Ovary (tissue), 9 donors: ENCODE results near the gene RASA4B. TPM values are rescaled to one million over a fixed set of nuclear protein-coding genes. Genes with fewer than 3 reads are reported as not detected.
A peak's percentile ranks its signal among the peaks of the same experiment; 100 is the strongest.
"Not testable (repeated sequence)": the region's sequence is repeated elsewhere in the genome, so short reads cannot be mapped to it uniquely, and the experiment has no call there.

Experiments
- DNase-seq, 5 donors: peaks; one replicate each; pipeline ENCODE4 v3.0.0-alpha.2; 2019 to 2020
- H3K27ac ChIP-seq, 2 donors: fragments of 200-600 bp; one replicate each; pipeline versions ENCODE4 v1.5.1 to v1.8.0; 2019 to 2022
- H3K27me3 ChIP-seq: fragments of 200-600 bp; one replicate; pipeline ENCODE4 v1.8.0; 2022
- H3K36me3 ChIP-seq: fragments of 200-600 bp; sonication (generic); one replicate; pipeline ENCODE4 v1.5.1; 2019
- H3K4me1 ChIP-seq: one replicate; pipeline ENCODE4 v1.8.1; 2013; ENCODE audit warnings: mild to moderate bottlenecking, moderate library complexity; ENCODE audit not compliant: insufficient read depth
- H3K4me3 ChIP-seq: fragments of 200-600 bp; sonication (generic); one replicate; pipeline ENCODE4 v1.5.1; 2017
- H3K9me3 ChIP-seq, 2 donors: fragments of 200-600 bp in 1 of 2; sonication (generic) in 1 of 2; one replicate each; pipeline versions ENCODE4 v1.5.1 to v1.8.1; 2013 to 2019; ENCODE audit warnings: mild to moderate bottlenecking in 1 of 2, moderate library complexity in 1 of 2
- WGBS, 3 donors: extraction: QIAGEN DNeasy Blood & Tissue Kit in 1 of 3; methylation state at CpG; one replicate each; pipeline versions ENCODE4 v1.1.5 to v1.1.7; 2013 to 2017; 5-methylcytosine and 5-hydroxymethylcytosine counted together
- intact Hi-C, 4 donors: fragments of 100-400 bp; cut with DNase I; formaldehyde crosslinking; loops; one replicate each; pipeline versions ENCODE4 v1.11.0 to v1.15.1; 2022 to 2023
- polyA plus RNA-seq, 2 donors: library from polyadenylated mRNA; stranded (reverse); fragments of 200-250 nt in 1 of 2; fragments of 350-450 nt in 1 of 2; fragmentation: Illumina TruSeq in 1 of 2; extraction: RNeasy Lipid Tissue Mini Kit (QIAGEN cat#74804) in 1 of 2; gene quantifications; one replicate each; pipeline ENCODE4 v1.2.3, GENCODE V29; 2013 to 2014
- total RNA-seq, 7 donors: library from RNA; depleted of rRNA in 2 of 7; stranded (reverse); fragments of >200 nt in 2 of 7; fragmentation: NEBNext Ultra II Directional in 3 of 7; extraction: Animal tissue kit (Norgen Biotek cat#: 25700) in 3 of 7; gene quantifications; one replicate each; pipeline versions ENCODE4 v1.1.0 to v1.2.4, GENCODE V29; 2016 to 2023
- donor health status: DM: no; HTN: no; CAD: no; lungs with moderate emphysema.
- donor health status: DM: no; HTN: no; CAD: no.
- donor health status: Bipolar disorder and iron deficiency.
- donor health status: DM: yes; HTN: yes; CAD: no.
- donor health status: DM: no; HTN: no; CAD: no.
- donor health status: DM: yes; HTN: yes; CAD: no.

Gene RASA4B
- total and polyA plus RNA-seq, 9 donors, result 2.1 to 36.2 (median 12.6) TPM

GRCh38 chr7:102507410-102508088 lies 10.0 kb downstream of the RASA4B start:
- H3K27ac ChIP-seq, intact Hi-C loops, H3K9me3 ChIP-seq, H3K36me3 ChIP-seq, H3K4me3 ChIP-seq, H3K4me1 ChIP-seq, H3K27me3 ChIP-seq: not testable (repeated sequence)
- DNase-seq, result peak in 2 of 5 donors; percentile 5 to 27
- WGBS, 3 donors, result 80 to 85% methylated on average over 2 of the region's 8 CpGs; no CpG with 5 or more reads in 1 of the 3 donors

- H3K36me3 ChIP-seq, H3K9me3 ChIP-seq, intact Hi-C loops, H3K4me3 ChIP-seq, H3K27me3 ChIP-seq, H3K27ac ChIP-seq, H3K4me1 ChIP-seq: not testable (repeated sequence)
- peak in 2 of 5 donors; percentile 8 to 15 for DNase-seq
- WGBS, 3 donors, result 73% methylated on average over 5 of the region's 24 CpGs; no CpG with 5 or more reads in 1 of the 3 donors
Measured at GRCh38 chr7:102505298-102506185, 12.0 kb downstream of the RASA4B start.

DNA sequence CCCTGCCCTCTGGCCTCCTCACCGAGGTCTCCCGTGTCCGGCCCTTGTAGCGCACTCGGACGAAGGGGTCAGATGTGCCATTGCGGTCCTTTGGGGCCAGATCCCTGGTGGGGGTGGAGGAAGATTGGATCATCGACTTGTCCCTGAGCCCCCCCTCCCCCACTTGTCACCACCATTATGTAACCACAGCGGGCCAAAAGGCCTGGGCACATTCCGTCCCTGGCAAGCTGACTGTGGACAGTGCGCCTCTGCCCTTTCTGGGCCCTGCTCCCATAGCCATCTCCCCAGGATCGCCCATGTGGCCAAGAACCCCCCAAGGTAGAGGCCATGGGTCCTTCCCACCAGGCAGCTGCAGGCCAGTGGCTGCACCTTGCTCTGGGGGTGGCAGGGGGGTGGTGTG lies 14.4 kb downstream of the RASA4B start:
- intact Hi-C loops, H3K9me3 ChIP-seq, H3K4me3 ChIP-seq, DNase-seq, H3K27me3 ChIP-seq, H3K27ac ChIP-seq, H3K36me3 ChIP-seq, H3K4me1 ChIP-seq: not testable (repeated sequence)
- no CpG with 5 or more reads among the region's 12 CpGs for WGBS, 3 donors

DNA sequence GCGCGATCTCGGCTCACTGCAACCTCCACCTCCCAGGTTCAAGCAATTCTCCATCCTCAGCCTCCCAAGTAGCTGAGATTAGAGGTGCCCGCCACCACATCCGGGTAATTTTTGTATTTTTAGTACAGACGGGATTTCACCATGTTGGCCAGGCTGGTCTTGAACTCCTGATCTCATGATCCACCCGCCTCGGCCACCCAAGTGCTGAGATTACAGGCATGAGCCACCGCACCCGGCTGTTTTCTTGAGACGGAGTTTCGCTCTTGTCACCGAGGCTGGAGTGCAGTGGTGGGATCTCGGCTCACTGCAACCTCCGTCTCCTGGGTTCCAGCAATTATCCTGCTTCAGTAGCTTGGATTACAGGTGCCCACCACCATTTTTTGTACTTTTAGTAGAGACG lies 19.3 kb downstream of the RASA4B start:
- H3K27ac ChIP-seq, intact Hi-C loops, H3K4me1 ChIP-seq, H3K36me3 ChIP-seq, H3K4me3 ChIP-seq, H3K27me3 ChIP-seq, H3K9me3 ChIP-seq: not testable (repeated sequence)
- 91 to 95% (median 91%) methylated on average over 10 to 14 of the region's 16 CpGs for WGBS, 3 donors
- peak in 1 of 5 donors; percentile 10 for DNase-seq

DNA sequence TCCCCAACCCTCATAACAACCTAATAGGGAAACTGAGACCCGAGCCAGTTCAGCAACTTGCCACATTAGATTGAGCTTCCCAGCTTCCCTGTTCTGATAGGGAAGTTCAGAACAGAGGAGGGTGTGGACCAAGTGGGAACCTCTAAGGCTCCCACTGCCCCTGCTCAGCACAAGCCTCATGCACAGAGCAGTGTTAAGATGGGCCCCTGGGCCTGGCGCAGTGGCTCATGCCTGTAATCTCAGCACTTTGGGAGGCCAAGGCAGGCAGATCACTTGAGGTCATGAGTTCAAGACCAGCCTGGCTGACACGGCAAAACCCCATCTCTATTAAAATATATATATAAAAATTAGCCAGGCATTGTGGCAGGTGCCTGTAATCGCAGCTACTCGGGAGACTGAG lies 20.3 kb downstream of the RASA4B start:
- H3K4me1 ChIP-seq, intact Hi-C loops, H3K27me3 ChIP-seq, H3K36me3 ChIP-seq, H3K27ac ChIP-seq, H3K9me3 ChIP-seq, H3K4me3 ChIP-seq: not testable (repeated sequence)
- peak in 1 of 5 donors; percentile 13 for DNase-seq
- 67 to 100% methylated on average over 1 of the region's 5 CpGs; no CpG with 5 or more reads in 1 of the 3 donors for WGBS, 3 donors

DNA sequence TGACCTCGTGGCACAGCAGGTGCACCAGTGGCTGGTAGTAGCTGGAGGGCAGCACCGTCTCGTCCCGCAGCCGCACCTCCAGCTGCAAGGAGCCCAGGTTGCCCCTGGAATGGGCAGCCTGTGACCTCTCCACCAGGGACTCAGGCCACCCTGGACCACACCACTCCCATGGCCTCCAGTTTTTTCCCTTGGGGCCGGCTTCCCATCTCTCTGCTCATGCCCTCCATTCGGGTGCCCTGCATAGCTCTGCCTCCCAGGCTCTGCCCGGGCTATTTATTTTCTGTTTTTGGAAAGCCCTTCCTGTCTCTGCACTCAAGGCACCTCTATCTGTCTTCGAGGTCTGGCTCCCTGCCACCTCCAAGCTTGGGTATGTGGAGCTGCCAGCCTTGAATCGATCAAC lies 20.7 kb downstream of the RASA4B start:
- H3K27me3 ChIP-seq, H3K4me3 ChIP-seq, H3K27ac ChIP-seq, intact Hi-C loops, H3K4me1 ChIP-seq, H3K36me3 ChIP-seq, H3K9me3 ChIP-seq: not testable (repeated sequence)
- DNase-seq, result peak in 2 of 5 donors; percentile 10 to 15
- WGBS, 3 donors, result 72 to 90% (median 80%) methylated on average over 3 to 5 of the region's 10 CpGs

DNA sequence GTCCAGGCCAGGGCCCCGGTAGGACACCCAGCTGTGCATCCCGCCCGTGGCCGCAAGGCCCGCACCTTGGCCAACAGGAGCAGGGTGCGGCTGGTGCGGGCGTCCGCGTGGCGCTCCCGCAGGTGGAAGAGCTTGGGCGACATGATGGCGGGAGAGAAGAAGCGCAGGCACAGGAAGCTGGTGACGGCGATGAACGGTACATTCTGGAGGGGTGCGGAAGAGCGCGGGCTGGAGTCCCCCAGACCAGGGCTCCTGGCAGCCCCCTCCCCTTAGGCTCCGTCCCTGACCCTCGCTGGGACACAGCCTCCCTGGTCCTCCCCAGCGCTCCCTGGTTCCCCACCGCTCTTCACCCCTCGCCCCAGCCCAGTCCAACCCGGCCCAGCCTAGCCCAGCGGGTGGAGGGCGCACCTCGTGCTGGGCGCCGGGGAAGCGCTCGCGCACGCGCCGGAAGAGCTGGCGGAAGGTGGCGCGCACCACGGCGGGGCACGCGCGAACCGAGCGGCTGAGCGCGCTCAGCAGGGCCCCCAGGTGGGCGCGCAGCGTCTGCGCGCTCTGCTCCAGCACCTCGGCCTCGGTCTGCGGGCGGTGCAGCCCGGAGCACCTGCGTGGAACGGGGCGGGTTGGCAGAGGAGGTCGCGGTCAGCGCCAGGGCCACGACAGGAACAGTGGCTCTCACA lies 23.0 kb downstream of the RASA4B start:
- DNase-seq, H3K4me1 ChIP-seq, H3K27me3 ChIP-seq, H3K9me3 ChIP-seq, H3K27ac ChIP-seq, H3K36me3 ChIP-seq, H3K4me3 ChIP-seq, intact Hi-C loops: not testable (repeated sequence)
- no CpG with 5 or more reads among the region's 67 CpGs for WGBS, 3 donors

DNA sequence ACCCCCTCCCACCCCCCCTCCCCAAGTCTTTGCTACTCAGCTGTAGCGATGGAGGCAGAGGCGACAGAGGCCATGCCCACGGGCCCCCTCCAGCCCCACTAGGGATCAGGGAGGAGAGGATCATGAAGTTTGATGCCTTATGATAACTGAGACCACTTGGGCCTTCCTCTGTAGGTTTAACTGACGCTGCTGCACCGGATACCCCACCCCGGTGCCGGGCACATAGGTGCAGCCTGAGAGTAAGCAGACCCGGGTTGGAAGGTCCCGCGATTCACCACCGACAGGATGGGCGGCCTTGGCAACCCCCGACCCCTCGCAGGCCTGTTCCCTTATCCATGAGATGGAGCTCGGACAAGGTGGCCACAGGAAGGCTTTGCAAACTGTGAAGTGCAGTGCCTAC lies 23.6 kb downstream of the RASA4B start:
- WGBS, 3 donors, result 84 to 100% methylated on average over 2 to 8 of the region's 15 CpGs; no CpG with 5 or more reads in 1 of the 3 donors
- intact Hi-C loops, H3K4me1 ChIP-seq, H3K27ac ChIP-seq, H3K27me3 ChIP-seq, H3K9me3 ChIP-seq, H3K36me3 ChIP-seq, H3K4me3 ChIP-seq: not testable (repeated sequence)
- DNase-seq, result peak in 2 of 5 donors; percentile 9 to 19

- H3K9me3 ChIP-seq, H3K27me3 ChIP-seq, H3K27ac ChIP-seq, H3K4me3 ChIP-seq, H3K4me1 ChIP-seq, intact Hi-C loops, H3K36me3 ChIP-seq, DNase-seq: not testable (repeated sequence)
- 80% methylated on average over 4 of the region's 33 CpGs; no CpG with 5 or more reads in 2 of the 3 donors for WGBS, 3 donors
Measured at GRCh38 chr7:102493220-102493935, 24.2 kb downstream of the RASA4B start.

DNA sequence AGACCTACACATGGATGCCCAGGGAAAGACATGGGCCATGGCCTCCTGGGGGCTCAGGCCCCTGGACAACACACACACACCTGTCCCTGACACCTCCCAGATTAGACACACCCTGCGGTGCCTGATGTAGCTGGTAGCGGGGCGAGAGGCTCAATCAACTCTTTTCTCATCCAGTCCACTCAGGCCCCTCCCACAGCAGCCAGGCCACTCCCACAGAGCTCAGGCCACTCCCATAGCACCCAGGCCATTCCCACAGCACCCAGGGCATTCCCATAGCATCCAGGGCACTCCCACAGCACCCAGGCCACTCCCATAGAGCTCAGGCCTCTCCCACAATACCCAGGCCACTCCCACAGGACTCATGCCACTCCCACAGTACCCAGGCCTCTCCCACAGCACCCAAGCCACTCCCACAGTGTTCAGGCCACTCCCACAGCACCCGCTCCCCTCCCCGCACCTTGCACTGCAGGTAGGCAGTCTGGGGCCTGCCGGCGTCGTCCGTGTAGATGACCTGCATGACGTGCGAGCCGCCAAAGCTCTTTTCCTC lies 27.0 kb downstream of the RASA4B start:
- peak; percentile 13 to 54 (median 35) for DNase-seq
- intact Hi-C loops, H3K27me3 ChIP-seq, H3K4me3 ChIP-seq, H3K4me1 ChIP-seq, H3K27ac ChIP-seq, H3K36me3 ChIP-seq, H3K9me3 ChIP-seq: not testable (repeated sequence)
- WGBS, 3 donors, result 88 to 100% (median 94%) methylated on average over 3 of the region's 12 CpGs

GRCh38 chr7:102484317-102484716 lies 33.3 kb downstream of the RASA4B start:
- DNase-seq, H3K27me3 ChIP-seq, H3K36me3 ChIP-seq, H3K4me1 ChIP-seq, intact Hi-C loops, H3K4me3 ChIP-seq, H3K27ac ChIP-seq, H3K9me3 ChIP-seq: not testable (repeated sequence)
- WGBS, 3 donors, result no CpG with 5 or more reads among the region's 5 CpGs
